Measurements from ENCODE around the gene ST3GAL5.

The ST3GAL5 gene

DNA sequence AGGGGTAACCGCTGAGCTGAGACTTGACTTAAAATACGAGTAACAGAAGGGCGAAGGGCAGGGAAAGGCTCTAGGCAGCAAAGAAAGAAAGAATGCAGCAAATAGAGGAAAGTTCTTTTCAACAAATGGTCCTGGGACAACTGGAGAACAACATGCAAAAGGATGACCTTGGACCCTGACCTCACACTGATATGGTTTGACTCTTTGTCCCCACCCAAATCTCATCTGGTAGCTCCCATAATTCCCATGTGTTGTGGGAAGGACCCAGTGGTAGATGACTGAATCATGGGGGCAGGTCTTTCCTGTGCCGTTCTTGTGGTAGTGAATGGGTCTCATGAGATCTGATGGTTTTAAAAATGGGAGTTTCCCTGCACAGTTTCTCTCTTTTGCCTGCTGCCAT lies 33.9 kb downstream of the ST3GAL5 start:
- peaks cover 43% of the 10 kb centered on the region for H3K4me1 ChIP-seq (ENCODE audit: low read length)
- 0 out of 2 replicates have a peak, but pooled peaks cover 5% of the 10 kb centered on the region for H3K36me3 ChIP-seq (replicated peaks; ENCODE audit: insufficient read depth, low read length)
- TF ChIP-seq EZH2phosphoT487 (IDR thresholded peaks at IDR 0.05; ENCODE audit: low read length) (no peak), EZH2 (optimal IDR thresholded peaks at IDR 0.05; ENCODE audit: low read depth, low read length) (no peak)
- TF ChIP-seq, protein P1, sequence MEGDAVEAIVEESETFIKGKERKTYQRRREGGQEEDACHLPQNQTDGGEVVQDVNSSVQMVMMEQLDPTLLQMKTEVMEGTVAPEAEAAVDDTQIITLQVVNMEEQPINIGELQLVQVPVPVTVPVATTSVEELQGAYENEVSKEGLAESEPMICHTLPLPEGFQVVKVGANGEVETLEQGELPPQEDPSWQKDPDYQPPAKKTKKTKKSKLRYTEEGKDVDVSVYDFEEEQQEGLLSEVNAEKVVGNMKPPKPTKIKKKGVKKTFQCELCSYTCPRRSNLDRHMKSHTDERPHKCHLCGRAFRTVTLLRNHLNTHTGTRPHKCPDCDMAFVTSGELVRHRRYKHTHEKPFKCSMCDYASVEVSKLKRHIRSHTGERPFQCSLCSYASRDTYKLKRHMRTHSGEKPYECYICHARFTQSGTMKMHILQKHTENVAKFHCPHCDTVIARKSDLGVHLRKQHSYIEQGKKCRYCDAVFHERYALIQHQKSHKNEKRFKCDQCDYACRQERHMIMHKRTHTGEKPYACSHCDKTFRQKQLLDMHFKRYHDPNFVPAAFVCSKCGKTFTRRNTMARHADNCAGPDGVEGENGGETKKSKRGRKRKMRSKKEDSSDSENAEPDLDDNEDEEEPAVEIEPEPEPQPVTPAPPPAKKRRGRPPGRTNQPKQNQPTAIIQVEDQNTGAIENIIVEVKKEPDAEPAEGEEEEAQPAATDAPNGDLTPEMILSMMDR (IDR thresholded peaks at IDR 0.05; ENCODE audit: low read length) = no peak
- H3K9ac ChIP-seq (ENCODE audit: low read length) = no peak overlapping the region
- H2AFZ ChIP-seq (ENCODE audit: low read length) = no peak overlapping the region
- H3F3A ChIP-seq (ENCODE audit: insufficient read depth, low read length) = peaks cover 42% of the 10 kb centered on the region
- no peaks in the 10 kb centered on the region for H3K27me3 ChIP-seq (replicated peaks; ENCODE audit: insufficient read depth, low read length)
- no peak overlapping the region for H3K4me3 ChIP-seq (ENCODE audit: low read length)
- no peak for DNase-seq
- no peak overlapping the region for H3K27ac ChIP-seq (ENCODE audit: low read length)
- H4K20me1 ChIP-seq (ENCODE audit: insufficient read depth, low read length) = no peaks in the 10 kb centered on the region
- H3K9me3 ChIP-seq (replicated peaks; ENCODE audit: insufficient read depth, low read length) = no peaks in the 10 kb centered on the region
- peaks cover 74% of the 10 kb centered on the region for H3K79me2 ChIP-seq (ENCODE audit: low read length)
- H3K4me2 ChIP-seq (ENCODE audit: low read depth, low read length) = peak overlapping the region; percentile 84; the same call in 1 of the 2 replicates
- H3K9me2 ChIP-seq (replicated peaks; ENCODE audit: insufficient read depth, low read length) = no peaks in the 10 kb centered on the region

DNA sequence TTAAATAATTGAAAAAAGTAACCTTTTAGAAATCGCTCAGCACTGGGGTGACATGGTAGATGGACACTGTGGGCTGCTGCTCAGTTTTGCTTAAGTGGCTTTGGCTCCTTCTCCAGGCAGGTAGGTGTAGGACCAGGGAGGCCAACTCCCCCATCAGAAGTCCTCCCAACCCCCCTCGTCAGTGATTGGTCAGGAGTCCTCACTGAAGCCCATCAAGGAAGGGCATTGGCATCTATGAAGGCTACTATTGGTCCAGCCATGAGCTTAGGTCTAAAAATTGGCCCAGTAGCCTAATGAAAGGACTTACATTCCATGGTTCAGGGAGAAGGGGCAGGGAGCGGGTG lies 34.7 kb downstream of the ST3GAL5 start:
- H3K9me3 ChIP-seq (replicated peaks; ENCODE audit: insufficient read depth, low read length) = no peaks in the 10 kb centered on the region
- H3K9me2 ChIP-seq (replicated peaks; ENCODE audit: insufficient read depth, low read length) = no peaks in the 10 kb centered on the region
- TF ChIP-seq EZH2phosphoT487 (IDR thresholded peaks at IDR 0.05; ENCODE audit: low read length) (no peak), EZH2 (optimal IDR thresholded peaks at IDR 0.05; ENCODE audit: low read depth, low read length) (no peak)
- TF ChIP-seq, protein P1 (IDR thresholded peaks at IDR 0.05; ENCODE audit: low read length) = no peak
- H3K79me2 ChIP-seq (ENCODE audit: low read length) = peaks cover 67% of the 10 kb centered on the region
- peaks cover 34% of the 10 kb centered on the region for H3F3A ChIP-seq (ENCODE audit: insufficient read depth, low read length)
- peak overlapping the region; percentile 17; the same call in 1 of the 2 replicates for H3K9ac ChIP-seq (ENCODE audit: low read length)
- peak overlapping the region; percentile 84 for H3K4me2 ChIP-seq (ENCODE audit: low read depth, low read length)
- H4K20me1 ChIP-seq (ENCODE audit: insufficient read depth, low read length) = no peaks in the 10 kb centered on the region
- H3K36me3 ChIP-seq (replicated peaks; ENCODE audit: insufficient read depth, low read length) = 0 out of 2 replicates have a peak, but pooled peaks cover 5% of the 10 kb centered on the region
- DNase-seq = no peak
- H3K27ac ChIP-seq (ENCODE audit: low read length) = peak overlapping the region; percentile 42; the same call in 1 of the 2 replicates
- H3K4me3 ChIP-seq (ENCODE audit: low read length) = peak overlapping the region; percentile 34
- peaks cover 36% of the 10 kb centered on the region for H3K4me1 ChIP-seq (ENCODE audit: low read length)
- no peaks in the 10 kb centered on the region for H3K27me3 ChIP-seq (replicated peaks; ENCODE audit: insufficient read depth, low read length)
- no peak overlapping the region for H2AFZ ChIP-seq (ENCODE audit: low read length)

DNA sequence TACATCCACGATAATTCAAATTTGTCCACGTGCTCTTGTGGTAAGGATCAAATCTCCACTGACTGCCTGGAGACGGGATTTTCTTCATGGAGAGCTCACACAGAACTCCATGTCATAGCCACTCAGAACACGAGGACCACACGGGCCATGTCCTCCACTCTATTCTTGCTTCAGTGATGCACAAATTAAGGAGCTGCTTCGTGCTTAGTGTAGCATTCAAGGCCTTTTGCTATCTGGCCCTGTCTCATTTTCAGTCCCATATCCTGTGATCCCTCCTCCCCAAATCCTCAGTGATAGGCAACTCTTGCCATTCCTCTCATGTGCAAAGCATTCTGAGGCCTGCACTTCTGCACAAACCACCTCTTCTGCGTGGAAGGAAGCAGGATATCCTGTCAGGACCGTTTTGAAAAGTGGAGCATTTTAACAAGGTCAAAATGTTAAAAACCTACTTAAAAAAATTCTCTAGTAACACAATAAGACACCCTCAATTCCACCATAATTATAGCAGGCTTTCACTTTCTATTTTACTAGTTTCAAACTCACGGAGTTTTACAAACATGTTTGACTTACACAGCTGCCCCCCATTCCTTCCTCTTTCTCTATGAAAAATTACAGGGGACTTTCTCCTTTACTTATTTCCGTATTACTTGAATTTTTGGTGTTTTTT lies 35.2 kb downstream of the ST3GAL5 start:
- Histone ChIP-seq H3K9ac (ENCODE audit: low read length) (peak overlapping the region; percentile 17; the same call in 1 of the 2 replicates), H3K36me3 (replicated peaks; ENCODE audit: insufficient read depth, low read length) (0 out of 2 replicates have a peak, but pooled peaks cover 5% of the 10 kb centered on the region), H3K27ac (ENCODE audit: low read length) (peak overlapping the region; percentile 42; the same call in 1 of the 2 replicates), H3K9me3 (replicated peaks; ENCODE audit: insufficient read depth, low read length) (no peaks in the 10 kb centered on the region), H3K4me3 (ENCODE audit: low read length) (peak overlapping the region; percentile 34), H3K4me2 (ENCODE audit: low read depth, low read length) (peak overlapping the region; percentile 84), H4K20me1 (ENCODE audit: insufficient read depth, low read length) (no peaks in the 10 kb centered on the region), H3K9me2 (replicated peaks; ENCODE audit: insufficient read depth, low read length) (no peaks in the 10 kb centered on the region), H3K4me1 (ENCODE audit: low read length) (peaks cover 31% of the 10 kb centered on the region), H2AFZ (ENCODE audit: low read length) (no peak overlapping the region), H3K27me3 (replicated peaks; ENCODE audit: insufficient read depth, low read length) (no peaks in the 10 kb centered on the region), H3F3A (ENCODE audit: insufficient read depth, low read length) (peaks cover 29% of the 10 kb centered on the region), H3K79me2 (ENCODE audit: low read length) (peaks cover 63% of the 10 kb centered on the region)
- peak; percentile 60 for DNase-seq
- TF ChIP-seq, protein P1 (IDR thresholded peaks at IDR 0.05; ENCODE audit: low read length) = no peak
